Measurements from ENCODE around the gene RASA4B.
"Not testable (repeated sequence)": the region's sequence is repeated elsewhere in the genome, so short reads cannot be mapped to it uniquely, and the experiment has no call there.

Gene RASA4B

DNA sequence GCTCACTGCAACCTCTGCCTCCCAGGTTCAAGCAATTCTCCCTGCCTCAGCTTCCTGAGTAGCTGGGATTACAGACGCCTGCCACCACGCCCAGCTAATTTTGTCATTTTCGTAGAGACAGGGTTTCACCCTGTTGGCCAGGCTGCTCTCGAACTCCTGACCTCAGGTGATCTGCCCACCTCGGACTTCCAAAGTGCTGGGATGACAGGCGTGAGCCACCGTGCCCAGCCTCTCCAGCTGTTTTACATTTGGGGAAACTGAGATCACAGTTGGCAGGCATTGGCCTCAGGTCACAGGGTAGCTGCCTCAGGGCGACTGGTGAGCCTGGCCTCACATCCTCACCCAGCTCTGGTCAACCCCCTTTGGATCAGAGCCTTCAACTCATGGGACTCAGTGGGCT lies 7.0 kb downstream of the RASA4B start:
- not testable (repeated sequence) for DNase-seq

GRCh38 chr7:102507410-102508088 lies 10.0 kb downstream of the RASA4B start:
- DNase-seq = not testable (repeated sequence)

DNA sequence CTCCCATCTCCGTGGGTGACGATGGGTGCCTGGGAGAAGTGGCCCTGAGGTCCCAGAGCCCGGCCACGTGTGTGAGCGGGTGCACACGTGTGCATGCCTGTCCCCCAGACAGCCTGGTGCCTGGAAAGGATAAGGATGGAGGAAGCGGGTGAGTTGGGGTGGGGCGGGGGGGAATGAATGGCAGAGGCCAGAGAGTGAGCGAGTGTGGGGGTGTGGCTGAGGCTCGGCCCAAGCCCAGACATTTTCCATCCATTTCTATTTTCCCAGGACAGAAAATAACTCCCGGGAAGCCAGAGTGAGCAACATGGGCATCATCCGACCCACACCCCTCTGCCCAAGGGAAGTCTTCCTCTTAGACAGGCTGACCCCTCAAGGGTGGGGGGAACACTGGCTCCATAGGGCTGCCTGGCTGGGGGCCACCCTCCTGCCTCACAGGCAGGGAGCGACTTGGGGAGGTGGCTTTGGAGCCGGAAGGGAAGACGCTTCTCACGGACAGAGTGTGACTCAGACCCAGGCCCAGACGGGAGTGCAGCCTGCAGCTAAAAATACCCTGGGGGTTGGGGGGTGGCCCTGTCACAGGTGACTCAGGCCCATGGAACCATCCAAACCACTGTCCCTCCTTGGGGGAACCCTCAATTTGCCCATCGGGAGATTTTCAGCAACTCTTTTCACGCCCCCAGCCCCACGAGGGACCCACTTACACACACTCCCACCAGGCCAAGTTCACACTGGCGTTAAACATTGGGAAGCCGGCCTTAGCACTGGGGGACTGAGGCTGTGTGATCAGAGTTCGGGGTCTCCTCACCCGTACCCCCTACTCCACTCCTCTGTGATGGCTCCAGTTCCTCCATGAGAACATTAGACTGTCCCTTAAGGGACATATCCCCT lies 12.0 kb downstream of the RASA4B start:
- not testable (repeated sequence) for DNase-seq

DNA sequence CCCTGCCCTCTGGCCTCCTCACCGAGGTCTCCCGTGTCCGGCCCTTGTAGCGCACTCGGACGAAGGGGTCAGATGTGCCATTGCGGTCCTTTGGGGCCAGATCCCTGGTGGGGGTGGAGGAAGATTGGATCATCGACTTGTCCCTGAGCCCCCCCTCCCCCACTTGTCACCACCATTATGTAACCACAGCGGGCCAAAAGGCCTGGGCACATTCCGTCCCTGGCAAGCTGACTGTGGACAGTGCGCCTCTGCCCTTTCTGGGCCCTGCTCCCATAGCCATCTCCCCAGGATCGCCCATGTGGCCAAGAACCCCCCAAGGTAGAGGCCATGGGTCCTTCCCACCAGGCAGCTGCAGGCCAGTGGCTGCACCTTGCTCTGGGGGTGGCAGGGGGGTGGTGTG lies 14.4 kb downstream of the RASA4B start:
- DNase-seq = not testable (repeated sequence)

GRCh38 chr7:102498321-102498720 lies 19.3 kb downstream of the RASA4B start:
- DNase-seq = not testable (repeated sequence)

DNA sequence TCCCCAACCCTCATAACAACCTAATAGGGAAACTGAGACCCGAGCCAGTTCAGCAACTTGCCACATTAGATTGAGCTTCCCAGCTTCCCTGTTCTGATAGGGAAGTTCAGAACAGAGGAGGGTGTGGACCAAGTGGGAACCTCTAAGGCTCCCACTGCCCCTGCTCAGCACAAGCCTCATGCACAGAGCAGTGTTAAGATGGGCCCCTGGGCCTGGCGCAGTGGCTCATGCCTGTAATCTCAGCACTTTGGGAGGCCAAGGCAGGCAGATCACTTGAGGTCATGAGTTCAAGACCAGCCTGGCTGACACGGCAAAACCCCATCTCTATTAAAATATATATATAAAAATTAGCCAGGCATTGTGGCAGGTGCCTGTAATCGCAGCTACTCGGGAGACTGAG lies 20.3 kb downstream of the RASA4B start:
- DNase-seq = not testable (repeated sequence)

DNA sequence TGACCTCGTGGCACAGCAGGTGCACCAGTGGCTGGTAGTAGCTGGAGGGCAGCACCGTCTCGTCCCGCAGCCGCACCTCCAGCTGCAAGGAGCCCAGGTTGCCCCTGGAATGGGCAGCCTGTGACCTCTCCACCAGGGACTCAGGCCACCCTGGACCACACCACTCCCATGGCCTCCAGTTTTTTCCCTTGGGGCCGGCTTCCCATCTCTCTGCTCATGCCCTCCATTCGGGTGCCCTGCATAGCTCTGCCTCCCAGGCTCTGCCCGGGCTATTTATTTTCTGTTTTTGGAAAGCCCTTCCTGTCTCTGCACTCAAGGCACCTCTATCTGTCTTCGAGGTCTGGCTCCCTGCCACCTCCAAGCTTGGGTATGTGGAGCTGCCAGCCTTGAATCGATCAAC lies 20.7 kb downstream of the RASA4B start:
- DNase-seq = not testable (repeated sequence)

DNA sequence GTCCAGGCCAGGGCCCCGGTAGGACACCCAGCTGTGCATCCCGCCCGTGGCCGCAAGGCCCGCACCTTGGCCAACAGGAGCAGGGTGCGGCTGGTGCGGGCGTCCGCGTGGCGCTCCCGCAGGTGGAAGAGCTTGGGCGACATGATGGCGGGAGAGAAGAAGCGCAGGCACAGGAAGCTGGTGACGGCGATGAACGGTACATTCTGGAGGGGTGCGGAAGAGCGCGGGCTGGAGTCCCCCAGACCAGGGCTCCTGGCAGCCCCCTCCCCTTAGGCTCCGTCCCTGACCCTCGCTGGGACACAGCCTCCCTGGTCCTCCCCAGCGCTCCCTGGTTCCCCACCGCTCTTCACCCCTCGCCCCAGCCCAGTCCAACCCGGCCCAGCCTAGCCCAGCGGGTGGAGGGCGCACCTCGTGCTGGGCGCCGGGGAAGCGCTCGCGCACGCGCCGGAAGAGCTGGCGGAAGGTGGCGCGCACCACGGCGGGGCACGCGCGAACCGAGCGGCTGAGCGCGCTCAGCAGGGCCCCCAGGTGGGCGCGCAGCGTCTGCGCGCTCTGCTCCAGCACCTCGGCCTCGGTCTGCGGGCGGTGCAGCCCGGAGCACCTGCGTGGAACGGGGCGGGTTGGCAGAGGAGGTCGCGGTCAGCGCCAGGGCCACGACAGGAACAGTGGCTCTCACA lies 23.0 kb downstream of the RASA4B start:
- not testable (repeated sequence) for DNase-seq

GRCh38 chr7:102494026-102494425 lies 23.6 kb downstream of the RASA4B start:
- DNase-seq = not testable (repeated sequence)

GRCh38 chr7:102493220-102493935 lies 24.2 kb downstream of the RASA4B start:
- DNase-seq = not testable (repeated sequence)

GRCh38 chr7:102490529-102491075 lies 27.0 kb downstream of the RASA4B start:
- DNase-seq = not testable (repeated sequence)

- DNase-seq = not testable (repeated sequence)
These were observed 33.3 kb downstream of the RASA4B start for GRCh38 chr7:102484317-102484716.

GRCh38 chr7:102481962-102482361 lies 35.6 kb downstream of the RASA4B start:
- not testable (repeated sequence) for DNase-seq

DNA sequence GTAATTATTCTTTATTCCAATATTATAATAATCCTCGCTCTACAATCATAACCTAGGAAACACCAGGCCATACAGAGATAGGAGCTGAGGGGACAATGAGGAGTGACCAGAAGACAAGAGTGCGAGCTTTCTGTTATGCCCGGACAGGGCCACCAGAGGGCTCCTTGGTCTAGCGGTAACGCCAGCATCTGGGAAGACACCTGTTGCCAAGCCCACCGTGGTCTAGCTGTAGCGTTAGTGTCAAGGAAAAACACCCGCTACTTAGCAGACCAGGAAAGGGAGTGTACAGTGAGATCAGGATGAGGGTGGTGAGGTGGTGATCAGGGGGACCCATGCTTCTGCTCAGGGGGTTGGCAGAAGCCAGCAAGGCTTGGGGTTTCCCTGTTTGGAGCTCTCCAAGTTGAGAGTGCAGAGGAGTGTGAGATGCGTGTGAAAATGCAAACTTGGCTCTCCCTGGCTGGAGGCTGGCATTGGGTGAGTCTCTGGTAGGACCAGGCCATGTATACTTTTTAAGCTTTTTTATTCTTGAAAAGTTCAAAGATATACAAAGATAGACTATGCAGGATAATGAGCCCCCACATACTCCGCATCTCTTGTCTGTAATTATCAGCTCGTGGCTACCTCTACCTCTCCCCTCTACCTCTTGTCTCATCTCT lies 37.5 kb downstream of the RASA4B start:
- not testable (repeated sequence) for DNase-seq

- not testable (repeated sequence) for DNase-seq
These were observed 38.4 kb downstream of the RASA4B start for GRCh38 chr7:102479209-102479584.

- not testable (repeated sequence) for DNase-seq
These were observed 39.0 kb downstream of the RASA4B start, which contains the start of gene POLR2J for GRCh38 chr7:102478314-102479208. TSS of gene POLR2J (minus strand) at chr7:102478922. CDS start at chr7:102478860, 62 bp downstream.

GRCh38 chr7:102474736-102475435 lies 42.7 kb downstream of the RASA4B start:
- not testable (repeated sequence) for DNase-seq

- DNase-seq = not testable (repeated sequence)
These were observed 43.5 kb downstream of the RASA4B start for GRCh38 chr7:102474116-102474515.

- no peak for DNase-seq
These were observed 44.1 kb downstream of the RASA4B start for GRCh38 chr7:102473271-102473991.

All from islet precursor cell (in vitro differentiated cells).